ENCODE data around the gene GTF2B. TPM values are rescaled to one million over a fixed set of nuclear protein-coding genes. Genes with fewer than 3 reads are reported as not detected.

The GTF2B gene
- total RNA-seq, 4 donors from 2014 or later: 38.8 to 50.0 (median 40.3) TPM

- 80 to 86% methylated on average over 9 of the region's 9 CpGs for WGBS, 2 donors
Measured at GRCh38 chr1:88911161-88911560, 19.8 kb upstream of the GTF2B start.

DNA sequence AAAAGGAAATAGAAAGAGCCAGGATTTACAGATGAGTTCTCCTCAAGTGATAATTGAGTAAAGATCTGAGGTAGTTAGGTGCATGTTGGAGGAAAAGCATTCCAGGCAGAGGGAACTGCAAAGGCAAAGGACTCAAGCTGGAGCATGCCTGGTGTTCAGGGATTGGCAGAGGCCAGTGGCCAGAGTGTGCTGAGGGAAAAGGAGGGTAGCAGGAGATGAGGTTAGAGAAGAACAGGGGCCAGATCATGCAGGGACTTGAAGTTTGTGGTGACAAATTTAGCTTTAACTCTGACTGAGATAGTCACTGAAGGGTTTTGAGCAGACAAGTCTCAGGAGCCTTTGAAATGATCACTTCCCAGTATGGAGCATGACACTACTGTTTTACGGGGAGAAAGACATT lies 19.0 kb upstream of the GTF2B start:
- DNase-seq (ENCODE audit: low spot score in 2 of 2): no peak
- intact Hi-C loops (cut with DNase I; ENCODE audit: low total_unique reads): no loop called here
- no peak for TF ChIP-seq POLR2A (IDR thresholded peaks at IDR 0.05)
- TF ChIP-seq, protein P1, sequence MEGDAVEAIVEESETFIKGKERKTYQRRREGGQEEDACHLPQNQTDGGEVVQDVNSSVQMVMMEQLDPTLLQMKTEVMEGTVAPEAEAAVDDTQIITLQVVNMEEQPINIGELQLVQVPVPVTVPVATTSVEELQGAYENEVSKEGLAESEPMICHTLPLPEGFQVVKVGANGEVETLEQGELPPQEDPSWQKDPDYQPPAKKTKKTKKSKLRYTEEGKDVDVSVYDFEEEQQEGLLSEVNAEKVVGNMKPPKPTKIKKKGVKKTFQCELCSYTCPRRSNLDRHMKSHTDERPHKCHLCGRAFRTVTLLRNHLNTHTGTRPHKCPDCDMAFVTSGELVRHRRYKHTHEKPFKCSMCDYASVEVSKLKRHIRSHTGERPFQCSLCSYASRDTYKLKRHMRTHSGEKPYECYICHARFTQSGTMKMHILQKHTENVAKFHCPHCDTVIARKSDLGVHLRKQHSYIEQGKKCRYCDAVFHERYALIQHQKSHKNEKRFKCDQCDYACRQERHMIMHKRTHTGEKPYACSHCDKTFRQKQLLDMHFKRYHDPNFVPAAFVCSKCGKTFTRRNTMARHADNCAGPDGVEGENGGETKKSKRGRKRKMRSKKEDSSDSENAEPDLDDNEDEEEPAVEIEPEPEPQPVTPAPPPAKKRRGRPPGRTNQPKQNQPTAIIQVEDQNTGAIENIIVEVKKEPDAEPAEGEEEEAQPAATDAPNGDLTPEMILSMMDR (IDR thresholded peaks at IDR 0.05): no peak
- 69 to 73% methylated on average over 1 of the region's 1 CpG for whole genome bisulfite sequencing, 2 donors
- H3K4me3 ChIP-seq (ENCODE audit: low read depth, poor library complexity, severe bottlenecking): no peak overlapping the region

More at GRCh38 chr1:88911161-88911560, 19.8 kb upstream of the GTF2B start:
- DNase-seq (ENCODE audit: low spot score in 2 of 2): no peak
- H3K4me3 ChIP-seq (ENCODE audit: low read depth, poor library complexity, severe bottlenecking): no peak overlapping the region
- intact Hi-C loops (cut with DNase I; ENCODE audit: low total_unique reads): no loop called here
- no peak for TF ChIP-seq POLR2A (IDR thresholded peaks at IDR 0.05)
- TF ChIP-seq, protein P1 (IDR thresholded peaks at IDR 0.05): no peak

GRCh38 chr1:88900883-88901282 lies 9.5 kb upstream of the GTF2B start:
- intact Hi-C loops (cut with DNase I; ENCODE audit: low total_unique reads): no loop called here
- no peak overlapping the region for H3K4me3 ChIP-seq (ENCODE audit: low read depth, poor library complexity, severe bottlenecking)
- WGBS, 2 donors: 94 to 97% methylated on average over 4 of the region's 4 CpGs
- DNase-seq (ENCODE audit: low spot score in 2 of 2): no peak
- TF ChIP-seq POLR2A (IDR thresholded peaks at IDR 0.05): no peak
- TF ChIP-seq, protein P1 (IDR thresholded peaks at IDR 0.05): no peak

DNA sequence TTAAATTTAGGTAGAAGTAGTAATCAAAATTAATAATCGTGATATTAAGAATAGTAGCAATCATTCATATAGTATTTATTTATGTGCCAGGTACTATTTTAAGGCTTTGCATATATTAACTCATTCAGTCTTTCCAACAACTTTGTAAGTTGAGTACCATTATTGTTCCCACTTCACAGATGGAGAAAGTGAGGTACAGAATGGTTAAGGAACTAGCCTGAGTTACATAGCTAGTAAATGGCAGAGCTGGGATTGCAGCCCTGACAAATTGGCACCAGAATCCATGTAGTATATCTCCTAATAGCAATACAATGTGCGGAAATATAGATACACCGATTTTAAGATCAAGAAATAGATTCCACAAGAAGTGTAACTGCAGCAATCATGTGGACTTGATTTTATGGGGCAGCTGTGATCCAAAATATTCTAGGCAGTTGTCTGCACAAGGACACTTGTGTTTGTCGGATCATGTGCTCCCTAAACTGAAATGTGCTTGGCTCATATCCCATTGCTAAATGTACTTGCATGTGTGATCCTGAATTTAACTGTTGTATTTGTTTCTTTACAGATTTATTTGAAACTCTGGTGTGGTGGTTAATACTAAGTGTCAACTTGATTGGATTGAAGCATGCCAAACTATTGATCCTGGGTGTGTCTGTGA lies 5.8 kb upstream of the GTF2B start:
- H3K4me3 ChIP-seq (ENCODE audit: low read depth, poor library complexity, severe bottlenecking): no peak overlapping the region
- intact Hi-C loops (cut with DNase I; ENCODE audit: low total_unique reads): no loop called here
- 63 to 64% methylated on average over 4 of the region's 4 CpGs for WGBS, 2 donors
- no peak for DNase-seq (ENCODE audit: low spot score in 2 of 2)
- TF ChIP-seq, protein P1 (IDR thresholded peaks at IDR 0.05): no peak
- no peak for TF ChIP-seq POLR2A (IDR thresholded peaks at IDR 0.05)

- no peak for DNase-seq (ENCODE audit: low spot score in 2 of 2)
- no peak overlapping the region for H3K4me3 ChIP-seq (ENCODE audit: low read depth, poor library complexity, severe bottlenecking)
- intact Hi-C loops (cut with DNase I; ENCODE audit: low total_unique reads): no loop called here
- TF ChIP-seq POLR2A (IDR thresholded peaks at IDR 0.05): no peak
- TF ChIP-seq, protein P1 (IDR thresholded peaks at IDR 0.05): no peak
- 80 to 81% methylated on average over 11 of the region's 11 CpGs for WGBS, 2 donors
Measured at GRCh38 chr1:88892357-88892877, 1.1 kb upstream of the GTF2B start.

GRCh38 chr1:88891951-88892340 lies 579 bp upstream of the GTF2B start:
- H3K4me3 ChIP-seq (ENCODE audit: low read depth, poor library complexity, severe bottlenecking): peak overlapping the region; percentile 84
- TF ChIP-seq, protein P1 (IDR thresholded peaks at IDR 0.05): no peak
- TF ChIP-seq POLR2A (IDR thresholded peaks at IDR 0.05): no peak
- no peak for DNase-seq (ENCODE audit: low spot score in 2 of 2)
- 26 to 32% methylated on average over 10 of the region's 10 CpGs for WGBS, 2 donors
- intact Hi-C loops (cut with DNase I; ENCODE audit: low total_unique reads): no loop called here
